Stimulated activated CD4-positive, alpha-beta T cell treated with anti-CD3 and anti-CD28 coated beads, Interleukin-15, amount 100 ng/mL, for 48 hours (primary cell): ENCODE data around the gene SETD5.

Source experiments
- DNase-seq, 2 donors: peaks; one replicate each; pipeline ENCODE4 v3.0.0-alpha.2; 2020; ENCODE audit warnings: low read depth in 2 of 2

SETD5 gene

DNA sequence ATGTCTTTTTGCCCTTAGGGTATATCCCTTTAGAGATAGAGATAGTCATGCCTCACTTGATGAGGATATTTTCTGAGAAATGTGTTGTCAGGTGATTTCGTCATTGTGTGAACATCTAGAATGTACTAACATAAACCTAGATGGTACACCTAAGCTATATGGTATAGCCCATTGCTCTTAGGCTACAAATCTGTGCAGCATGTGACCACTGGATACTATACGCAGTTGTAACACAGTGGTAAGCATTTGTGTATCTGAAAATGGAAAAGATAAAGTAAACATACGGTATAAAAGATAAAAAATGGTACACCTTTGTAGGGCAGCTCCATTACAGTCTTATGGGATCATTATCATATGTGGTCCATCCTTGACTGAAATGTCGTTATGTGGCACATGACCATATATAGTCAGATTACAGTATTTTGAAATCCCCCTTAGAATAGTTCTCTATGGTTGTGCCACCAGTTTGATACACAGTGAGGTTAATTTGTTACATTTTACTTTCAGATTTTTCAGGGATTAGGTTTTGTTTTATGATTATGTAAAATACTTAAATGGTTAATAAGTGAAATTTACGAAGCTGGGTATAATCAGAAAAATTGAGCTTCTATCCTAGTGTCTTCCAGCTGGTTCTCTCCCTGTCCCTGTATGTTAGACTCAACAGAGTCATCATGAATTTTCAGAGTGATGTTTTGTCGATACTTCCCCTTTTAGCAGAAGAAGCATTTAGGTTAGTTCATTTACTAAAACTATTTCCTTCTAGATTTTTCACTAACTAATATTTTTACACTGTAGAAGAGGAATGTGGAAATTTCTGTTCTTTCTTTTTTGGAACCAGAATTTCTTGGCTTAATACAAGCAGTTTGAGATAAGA is 12.8 kb downstream of the SETD5 start:
- DNase-seq, result no peak

DNA sequence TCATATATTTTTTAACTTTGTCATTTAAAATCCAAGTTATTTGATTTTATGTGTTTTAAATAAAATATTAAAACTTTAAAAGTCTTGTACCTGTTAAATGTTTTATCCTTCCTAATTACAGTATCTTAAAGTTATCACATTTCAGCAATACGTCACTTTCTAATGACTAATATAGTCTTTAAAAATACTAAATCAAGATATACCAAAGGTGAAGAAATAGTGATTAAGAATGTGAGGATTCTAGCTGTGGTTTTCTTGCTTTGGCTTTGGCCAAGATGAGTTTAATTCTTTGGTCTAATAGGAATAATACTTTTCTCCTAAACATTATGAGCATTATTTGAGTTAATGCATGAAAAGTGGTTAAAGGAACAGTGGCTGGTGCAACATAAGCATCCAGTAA is 13.9 kb downstream of the SETD5 start:
- DNase-seq, result no peak

DNA sequence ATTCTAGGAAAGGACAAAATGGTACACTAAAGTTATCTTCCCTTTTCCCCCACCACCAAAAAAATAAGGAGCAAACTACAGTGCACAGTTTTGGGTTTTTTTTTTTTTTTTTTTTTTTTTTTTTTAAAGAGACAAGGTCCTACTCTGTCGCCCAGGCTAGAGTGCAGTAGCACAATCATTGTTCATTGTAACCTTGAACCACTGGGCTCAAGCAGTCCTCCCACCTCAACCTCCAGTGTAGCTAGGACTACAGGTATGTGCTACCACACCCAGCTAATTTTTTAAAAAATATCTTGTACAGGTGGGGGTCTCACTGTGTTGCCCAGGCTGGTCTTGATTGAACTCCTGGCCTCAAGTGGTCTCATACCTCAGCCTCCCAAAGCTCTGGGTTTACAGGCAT is 14.9 kb downstream of the SETD5 start:
- DNase-seq, result no peak

DNA sequence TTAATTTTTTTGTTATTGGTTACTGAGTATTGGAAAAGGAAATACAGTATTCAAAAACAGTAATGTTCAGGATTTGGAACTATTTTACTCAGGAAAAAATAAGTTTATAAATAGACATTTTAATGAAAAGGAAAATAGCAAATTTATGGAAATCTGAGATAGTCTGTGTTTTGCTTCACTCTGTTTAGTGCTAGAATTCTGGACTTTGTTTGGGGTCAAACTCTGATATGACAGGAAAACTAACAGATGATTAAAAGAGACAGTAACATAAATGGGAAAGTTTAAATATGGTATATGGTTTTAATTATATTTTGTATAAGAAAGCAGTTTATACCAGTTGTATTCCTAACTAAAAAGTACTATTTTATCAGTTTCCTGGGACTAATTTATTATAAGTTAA is 17.4 kb downstream of the SETD5 start:
- DNase-seq, result no peak

DNA sequence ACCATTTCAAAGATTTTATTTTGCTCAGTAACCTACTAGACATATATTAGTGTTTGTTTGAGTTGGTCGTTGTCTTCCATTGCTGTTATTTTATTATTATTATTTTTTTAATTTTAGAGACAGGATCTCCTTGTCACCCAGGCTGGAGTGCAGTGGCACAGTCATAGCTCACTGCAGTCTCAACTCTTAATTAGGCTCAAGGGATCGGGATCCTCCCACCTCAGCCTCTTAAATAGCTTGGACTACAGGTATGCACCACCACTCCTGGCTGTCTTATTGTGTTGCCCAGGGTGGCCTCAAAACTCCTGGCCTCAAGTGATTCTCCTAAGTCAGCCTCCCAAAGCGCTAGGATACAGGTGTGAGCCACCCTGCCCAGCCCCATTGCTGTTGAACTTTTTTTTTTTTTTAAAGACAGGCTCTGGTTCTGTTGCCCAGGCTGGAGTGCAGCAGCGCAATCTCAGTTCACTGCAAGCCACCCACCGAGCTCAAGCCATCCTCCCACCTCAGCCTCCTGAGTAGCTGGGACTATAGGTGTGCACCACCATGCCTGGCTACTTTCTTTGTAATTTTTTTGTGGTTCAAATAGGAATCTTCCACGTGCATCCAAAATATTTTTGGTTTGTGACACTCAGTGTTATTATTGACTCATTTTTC is 18.2 kb downstream of the SETD5 start:
- no peak for DNase-seq

DNA sequence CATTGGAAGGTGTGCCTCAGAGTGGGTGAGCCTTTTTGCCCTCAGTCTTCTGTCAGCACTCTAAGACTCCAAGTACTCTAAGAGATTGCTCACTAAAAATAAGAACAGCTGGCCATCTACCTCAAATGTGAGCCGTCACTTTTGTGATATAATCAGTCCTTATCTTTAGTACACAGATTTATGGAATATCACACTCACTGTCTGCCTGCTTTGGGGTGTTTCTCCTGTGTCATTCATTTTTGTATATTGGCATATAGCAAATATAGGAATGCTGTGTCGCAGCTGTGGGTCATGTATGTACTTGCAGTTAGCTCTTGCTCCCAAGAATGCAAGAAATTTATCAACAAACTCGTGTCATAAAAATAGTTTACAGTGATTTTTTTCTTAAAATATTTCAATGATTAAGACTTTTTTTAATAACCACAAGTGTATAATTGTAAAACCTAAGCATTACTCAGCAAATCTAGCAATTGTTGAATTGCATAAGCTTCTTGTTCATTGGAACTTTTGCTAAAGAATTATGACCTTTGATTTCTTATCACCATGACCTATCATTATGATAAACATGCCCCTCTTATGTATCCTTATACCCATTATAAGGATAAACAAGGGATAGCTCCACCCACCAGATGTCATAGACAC is 18.8 kb downstream of the SETD5 start:
- DNase-seq, result no peak

DNA sequence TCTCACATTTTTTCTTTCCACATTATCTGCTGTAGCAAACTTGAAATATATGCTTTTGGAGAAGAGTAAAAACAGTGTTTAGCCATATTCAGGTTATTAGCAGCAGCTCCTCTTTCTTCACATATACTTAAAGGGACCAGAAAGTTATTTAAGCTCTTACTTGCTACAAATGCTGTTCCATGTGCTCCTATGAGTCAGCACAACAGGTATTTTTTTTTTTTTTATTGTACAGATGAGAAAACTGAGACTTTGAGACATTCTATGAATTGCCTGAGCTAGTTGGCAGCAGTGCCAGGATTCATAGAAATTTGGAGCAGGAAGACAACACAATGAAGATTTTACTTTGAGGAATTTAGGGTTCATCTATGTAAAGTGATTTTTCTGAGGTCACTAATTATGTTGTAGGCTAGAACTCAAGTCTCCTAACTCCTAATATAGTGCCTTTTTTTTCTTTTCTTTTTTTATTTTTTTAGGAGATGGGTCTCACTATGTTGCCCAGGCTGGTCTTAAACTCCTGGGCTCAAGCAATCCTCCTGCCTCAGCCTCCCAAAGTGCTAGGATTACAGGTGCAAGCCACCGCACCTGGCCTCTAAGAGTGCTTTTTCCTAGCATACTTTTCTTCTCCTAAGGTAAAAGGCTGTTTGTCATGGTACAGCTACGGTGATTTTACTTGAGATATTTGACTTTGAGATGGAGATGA is 23.6 kb downstream of the SETD5 start:
- no peak for DNase-seq

DNA sequence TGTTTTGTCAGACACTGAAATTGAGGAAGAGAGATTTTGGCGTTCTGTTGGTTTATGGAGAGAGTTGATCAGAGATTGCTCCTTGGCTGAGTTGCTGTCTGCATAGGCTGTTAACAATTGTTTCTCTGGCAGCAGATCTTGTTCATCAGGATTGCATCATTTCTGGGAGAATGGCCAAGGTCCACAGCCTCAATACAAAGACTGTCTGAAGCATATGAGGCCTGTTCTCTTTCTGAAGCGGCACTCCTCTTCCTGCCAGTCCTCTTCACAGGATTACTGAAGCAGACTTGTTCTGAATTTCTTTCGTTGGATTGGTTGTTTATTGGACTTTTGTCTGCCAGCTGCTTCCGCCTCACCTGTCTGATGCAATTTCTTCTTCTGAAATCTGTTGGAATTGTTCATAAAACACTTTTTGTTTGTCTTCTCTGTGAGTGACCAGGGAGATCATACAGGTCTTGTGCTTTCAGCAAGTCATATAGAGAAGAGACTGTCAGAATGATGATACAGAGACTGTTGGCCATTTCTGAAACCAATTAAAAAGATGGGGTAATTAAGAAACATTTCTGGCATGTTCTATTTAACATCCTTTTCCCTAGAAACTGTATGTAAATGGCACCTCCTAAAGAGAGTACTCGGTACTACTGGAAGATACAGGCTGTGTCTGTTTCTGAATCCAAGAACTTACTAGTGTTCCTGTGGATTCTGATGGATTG is 25.5 kb downstream of the SETD5 start:
- DNase-seq, result no peak

DNA sequence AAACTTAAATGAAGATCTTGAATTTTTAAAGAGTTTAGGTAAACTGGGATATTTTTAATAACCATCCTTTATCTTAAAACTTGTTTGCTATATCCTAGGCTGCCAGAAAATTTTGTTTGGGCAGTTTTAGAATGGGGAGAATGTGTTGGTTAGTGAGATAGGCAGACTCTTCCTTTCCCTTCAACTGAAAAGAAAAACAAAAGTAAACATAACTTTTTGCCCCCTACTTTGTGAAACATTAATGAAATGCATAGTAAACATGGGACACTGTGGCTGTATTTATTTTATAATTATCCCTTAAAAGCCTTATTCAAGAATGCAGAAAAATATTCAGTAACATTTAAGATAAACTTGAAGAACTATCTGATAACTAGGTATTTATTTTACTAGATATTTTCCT is 31.0 kb downstream of the SETD5 start:
- DNase-seq, result no peak

DNA sequence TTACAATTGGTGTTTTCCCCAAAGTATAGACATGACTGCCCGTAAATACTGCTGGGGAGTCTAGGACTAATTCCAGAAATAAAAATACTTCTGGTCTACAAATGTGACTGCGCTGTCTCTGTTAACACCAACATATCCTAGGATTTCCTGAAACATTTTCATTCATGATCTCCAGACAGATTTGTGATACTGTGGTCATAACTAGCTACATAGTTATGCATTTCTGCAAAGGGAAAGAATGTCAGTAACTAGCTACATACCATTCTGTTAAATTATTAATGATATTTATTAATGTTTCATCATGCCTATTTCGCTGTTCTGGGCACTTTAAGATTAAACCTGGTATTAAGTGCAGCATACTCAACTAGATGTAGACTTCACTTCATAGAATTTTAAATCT is 33.3 kb downstream of the SETD5 start:
- no peak for DNase-seq

DNA sequence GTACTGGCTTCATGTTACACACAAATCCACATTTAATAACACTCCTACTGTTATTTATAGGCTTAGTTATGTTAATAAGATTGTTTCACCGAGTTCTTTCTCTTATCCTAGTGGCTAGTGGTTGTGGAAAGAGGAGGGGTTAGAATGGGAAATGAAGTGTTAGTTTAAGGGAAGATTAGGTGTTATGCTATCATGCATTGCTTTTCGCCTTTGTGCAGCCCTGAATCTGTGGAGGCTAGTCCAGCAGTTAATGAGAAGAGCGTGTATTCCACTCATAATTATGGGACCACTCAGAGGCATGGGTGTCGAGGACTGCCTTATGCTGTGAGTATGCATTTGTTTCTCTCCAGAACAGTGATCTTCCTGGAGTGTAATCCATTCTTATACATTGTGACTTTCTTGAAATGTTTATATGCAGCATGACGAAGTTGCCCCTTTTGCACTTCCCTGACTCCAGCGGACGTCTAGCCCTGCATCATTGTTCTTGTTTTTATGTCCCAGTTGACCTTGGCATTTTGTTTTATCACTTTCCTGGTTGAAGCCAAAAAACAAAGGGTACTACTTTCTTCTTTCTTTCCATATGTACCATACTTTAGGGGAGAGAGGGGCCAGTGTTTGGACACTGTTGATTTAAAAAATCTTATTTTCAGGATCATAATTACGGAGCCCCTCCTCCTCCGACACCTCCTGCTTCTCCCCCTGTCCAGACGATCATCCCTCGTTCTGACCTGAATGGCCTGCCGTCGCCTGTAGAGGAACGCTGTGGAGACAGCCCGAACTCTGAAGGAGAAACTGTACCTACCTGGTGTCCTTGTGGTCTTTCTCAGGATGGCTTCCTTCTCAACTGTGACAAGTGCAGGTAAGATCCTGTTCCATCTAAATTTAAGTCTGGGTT is 36.5 kb downstream of the SETD5 start:
- DNase-seq, result no peak

DNA sequence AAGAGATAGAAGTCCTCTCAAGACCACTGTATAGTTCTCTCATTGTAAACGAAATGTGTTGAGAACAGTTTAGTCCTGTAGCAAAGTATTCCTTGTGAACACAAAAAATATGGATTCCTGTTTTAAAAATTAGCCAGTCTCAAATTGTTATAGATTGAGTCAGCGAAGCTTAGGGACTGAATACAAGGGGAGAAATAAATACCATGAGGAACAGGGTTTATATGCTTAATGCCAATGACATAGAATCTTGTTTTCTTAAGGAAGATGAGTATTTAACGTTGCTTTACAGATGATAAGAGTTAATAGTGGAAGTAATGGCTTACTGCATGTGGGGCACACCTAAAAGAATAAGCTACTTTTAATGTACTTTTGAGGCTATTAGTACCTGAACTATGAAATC is 37.9 kb downstream of the SETD5 start:
- DNase-seq, result no peak

DNA sequence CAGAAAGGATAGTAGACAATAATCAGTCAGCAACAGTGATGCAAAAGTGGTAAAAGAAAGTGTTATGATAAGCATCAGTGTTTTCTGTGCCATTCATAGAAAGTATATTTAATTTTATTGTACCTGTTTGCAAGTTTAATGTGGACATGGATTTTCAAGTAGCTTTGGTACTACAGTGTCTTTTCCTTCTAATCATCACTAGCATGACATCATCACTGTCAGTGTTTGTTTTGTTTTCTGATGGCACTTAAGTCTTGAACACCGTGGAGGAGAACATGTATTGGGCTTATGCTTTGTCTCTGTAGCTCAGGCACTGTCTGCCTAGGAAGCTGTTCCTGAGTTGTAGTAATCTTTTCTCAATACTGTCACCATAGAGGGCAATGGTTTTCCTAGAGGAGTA is 41.9 kb downstream of the SETD5 start:
- no peak for DNase-seq

DNA sequence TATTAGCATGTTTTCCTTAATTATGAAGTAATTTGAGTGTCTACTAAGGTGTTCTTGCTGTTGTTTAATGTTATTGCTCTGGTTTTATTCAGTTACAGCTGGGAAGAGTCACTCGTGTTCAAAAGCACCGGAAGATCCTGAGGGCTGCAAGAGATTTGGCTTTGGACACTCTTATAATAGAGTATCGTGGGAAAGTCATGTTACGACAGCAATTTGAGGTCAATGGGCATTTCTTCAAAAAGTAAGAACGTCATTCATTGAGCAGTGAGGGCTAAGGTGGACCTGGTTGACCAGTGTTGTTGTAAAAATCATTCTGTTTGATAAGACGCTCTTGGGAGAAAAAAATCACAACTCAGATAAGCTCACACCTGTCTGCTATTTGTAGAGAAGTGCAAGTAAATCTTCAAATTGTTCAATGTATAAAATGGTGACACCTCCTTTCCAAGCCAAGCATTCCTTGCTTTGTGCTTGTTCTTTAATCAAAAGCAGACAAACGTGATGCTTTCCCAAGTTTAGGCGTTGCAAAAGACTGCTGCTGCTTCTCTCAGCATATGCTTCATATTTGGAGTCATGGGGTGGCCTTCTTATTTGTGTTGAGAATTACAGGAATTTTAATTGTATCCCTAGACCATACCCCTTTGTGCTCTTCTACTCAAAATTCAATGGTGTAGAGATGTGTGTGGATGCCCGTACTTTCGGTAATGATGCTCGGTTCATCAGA is 44.2 kb downstream of the SETD5 start:
- no peak for DNase-seq

DNA sequence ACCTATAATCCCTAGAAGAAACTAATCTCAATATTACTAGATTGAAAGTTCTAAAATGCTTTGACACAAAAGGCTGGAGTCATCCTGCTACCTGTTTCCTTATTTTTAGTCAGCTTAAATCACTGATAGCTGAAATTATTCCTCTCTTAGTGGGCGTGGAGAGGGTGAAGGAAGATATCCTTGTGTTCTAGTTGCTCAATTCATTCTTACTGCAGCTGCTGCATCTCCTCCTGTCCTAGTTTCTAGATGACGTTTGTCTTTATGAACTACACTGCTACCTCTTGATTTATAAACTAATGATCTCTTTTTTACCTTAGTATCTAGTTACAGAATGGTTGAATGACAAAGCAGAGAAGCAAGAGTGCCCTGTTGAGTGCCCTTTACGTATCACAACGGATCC is 50.7 kb downstream of the SETD5 start:
- DNase-seq, result no peak

DNA sequence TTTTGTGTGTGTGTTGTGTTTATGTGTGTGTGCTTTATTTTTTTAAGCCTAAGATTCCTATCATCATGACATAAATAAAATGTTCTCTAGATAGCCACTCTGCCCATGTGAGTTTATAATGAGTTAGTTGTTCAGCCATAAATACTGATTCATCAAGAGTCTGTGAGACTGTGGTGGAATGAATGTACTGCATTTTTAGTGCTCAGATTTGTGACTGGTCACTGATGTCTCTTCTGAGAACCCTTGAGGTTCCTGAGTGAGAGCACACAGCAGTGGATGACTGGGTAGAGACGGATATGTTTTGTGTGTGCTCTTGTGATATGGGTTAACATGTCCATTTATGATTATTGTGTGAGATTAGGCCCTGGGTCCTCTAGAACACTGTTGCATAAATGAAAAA is 51.2 kb downstream of the SETD5 start:
- DNase-seq, result no peak

DNA sequence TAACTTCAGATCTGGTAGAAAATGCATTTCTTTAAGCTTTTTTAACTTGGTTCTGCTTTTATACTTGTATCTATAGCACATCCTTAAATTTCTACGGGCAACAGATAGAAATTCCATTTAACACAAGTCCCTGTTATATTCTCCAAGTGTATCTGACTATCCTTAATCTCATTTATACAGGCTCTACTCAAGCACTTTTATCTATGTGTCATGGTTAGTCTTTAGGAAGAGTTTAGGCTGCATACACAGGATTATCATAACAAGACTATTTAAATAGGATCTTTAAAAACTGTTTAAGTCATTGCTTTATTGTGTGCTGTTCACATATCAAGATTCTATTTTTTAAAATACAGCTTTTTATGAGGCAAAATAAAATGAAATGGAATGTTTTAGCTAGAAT is 52.7 kb downstream of the SETD5 start:
- no peak for DNase-seq

DNA sequence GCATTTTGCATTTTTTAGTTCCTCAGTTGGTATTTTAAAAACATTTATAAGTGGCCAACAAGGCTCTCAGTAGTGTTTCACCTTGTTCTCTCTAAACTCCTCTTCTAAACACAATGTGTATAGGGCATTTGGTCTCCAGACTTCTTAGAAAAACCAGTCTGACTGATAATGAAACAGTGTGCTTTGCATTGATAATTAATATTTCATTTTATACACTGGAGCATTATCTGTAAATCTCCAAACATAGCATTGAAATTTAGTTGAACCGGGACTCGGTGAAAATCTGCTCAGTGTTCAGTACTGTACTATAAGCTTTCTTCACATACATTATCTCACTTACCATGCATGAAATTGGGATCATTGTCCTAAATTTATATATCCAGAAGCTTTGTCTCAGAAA is 53.6 kb downstream of the SETD5 start:
- no peak for DNase-seq

DNA sequence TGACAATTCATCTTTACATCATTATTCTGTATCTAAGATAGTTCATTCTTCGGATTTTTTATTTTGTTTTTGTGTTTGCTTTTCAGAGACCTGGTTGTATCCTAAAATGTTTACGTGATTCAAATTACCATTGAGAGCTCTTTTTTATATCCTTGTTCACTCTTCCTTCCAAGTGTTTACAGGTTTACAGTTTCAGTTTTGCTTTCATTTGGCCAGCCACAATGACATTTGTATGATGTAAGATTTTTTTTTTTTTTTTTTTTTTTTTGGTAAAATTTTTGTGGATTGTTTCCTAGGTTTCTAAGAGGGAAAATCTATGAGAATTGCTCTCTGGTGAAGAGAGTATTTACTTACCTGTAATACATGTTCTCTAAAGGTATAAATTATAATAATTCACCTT is 55.0 kb downstream of the SETD5 start:
- DNase-seq, result no peak

DNA sequence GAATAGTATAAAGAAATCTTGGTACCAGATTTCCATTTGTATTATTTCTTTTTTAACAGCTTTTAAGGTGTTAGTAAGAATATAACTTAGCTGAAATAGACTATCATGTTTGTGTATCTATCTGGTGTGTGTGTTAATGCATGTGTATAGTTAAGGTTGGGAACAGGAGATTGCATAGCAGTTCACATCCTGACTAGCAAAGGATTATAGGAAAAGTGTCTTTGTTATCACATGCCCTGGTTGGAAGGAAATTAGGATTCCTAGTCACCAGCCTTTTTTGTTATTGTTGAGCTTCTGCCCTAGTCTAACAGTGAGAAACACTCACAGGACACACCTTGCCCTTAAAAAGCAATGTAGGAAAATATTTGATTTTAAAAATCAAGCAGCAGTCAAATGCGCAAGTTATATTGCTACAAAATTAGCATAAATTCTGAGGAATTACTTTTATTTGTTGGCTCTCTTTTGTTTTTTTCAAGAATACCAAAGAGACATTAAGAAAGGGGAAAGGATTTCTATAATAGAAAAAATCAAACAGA is 58.2 kb downstream of the SETD5 start:
- no peak for DNase-seq
